ENCODE measurements around the gene ZPLD1. TPM values are rescaled to one million over a fixed set of nuclear protein-coding genes. Genes with fewer than 3 reads are reported as not detected.

ZPLD1 gene
- total RNA-seq, 1 experiment from 2014 or later: not detected

DNA sequence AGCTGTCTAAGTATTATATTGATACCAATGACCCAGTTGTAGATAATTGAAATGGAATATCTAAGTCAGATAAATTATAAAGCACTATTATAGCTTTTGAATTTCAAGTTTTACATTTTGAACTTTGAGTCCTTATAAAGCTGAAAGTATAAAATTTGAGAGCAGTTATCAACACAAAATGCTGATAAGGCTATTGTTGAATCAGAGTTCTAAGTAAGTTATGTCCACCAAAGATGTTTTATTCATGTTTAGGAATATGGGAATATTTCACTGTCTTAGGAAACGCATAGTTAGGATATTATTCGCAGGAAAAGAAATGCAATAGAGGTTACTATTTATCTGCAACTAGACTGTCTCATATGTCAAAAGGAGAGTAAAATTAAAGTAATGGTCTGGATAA is 29.4 kb downstream of the ZPLD1 start:
- no peak for DNase-seq (ENCODE audit: extremely low read depth, low read depth)

- DNase-seq (ENCODE audit: extremely low read depth, low read depth): no peak
These were observed 31.2 kb downstream of the ZPLD1 start for GRCh38 chr3:102466001-102466400.

- no peak for DNase-seq (ENCODE audit: extremely low read depth, low read depth)
These were observed 35.3 kb downstream of the ZPLD1 start for GRCh38 chr3:102470066-102470465.

GRCh38 chr3:102471001-102471400 is 36.2 kb downstream of the ZPLD1 start:
- no peak for DNase-seq (ENCODE audit: extremely low read depth, low read depth)

GRCh38 chr3:102471491-102471890 is 36.7 kb downstream of the ZPLD1 start:
- no peak for DNase-seq (ENCODE audit: extremely low read depth, low read depth)

- DNase-seq (ENCODE audit: extremely low read depth, low read depth): no peak
These were observed 38.8 kb downstream of the ZPLD1 start for GRCh38 chr3:102473648-102474047.

- DNase-seq (ENCODE audit: extremely low read depth, low read depth): no peak
These were observed 39.4 kb downstream of the ZPLD1 start for GRCh38 chr3:102474207-102474606.

DNA sequence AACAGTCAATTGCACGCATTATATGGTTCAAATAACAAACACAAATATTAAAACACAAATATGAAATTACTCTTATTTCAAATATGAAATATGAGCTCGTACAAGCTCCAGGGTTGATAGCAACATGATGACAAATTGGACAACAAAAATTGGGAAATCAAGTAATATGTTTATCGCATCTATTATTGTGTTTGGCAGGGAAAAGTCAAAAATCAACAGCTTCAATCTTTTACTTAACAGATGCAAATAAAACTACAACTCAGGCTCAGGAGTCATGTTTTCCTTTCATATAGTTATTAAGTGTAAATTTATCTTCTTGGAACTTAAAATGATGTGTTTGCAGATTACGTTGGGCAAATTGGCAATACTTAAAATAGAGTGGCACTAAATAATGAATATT is 41.4 kb downstream of the ZPLD1 start:
- DNase-seq (ENCODE audit: extremely low read depth, low read depth): no peak

DNA sequence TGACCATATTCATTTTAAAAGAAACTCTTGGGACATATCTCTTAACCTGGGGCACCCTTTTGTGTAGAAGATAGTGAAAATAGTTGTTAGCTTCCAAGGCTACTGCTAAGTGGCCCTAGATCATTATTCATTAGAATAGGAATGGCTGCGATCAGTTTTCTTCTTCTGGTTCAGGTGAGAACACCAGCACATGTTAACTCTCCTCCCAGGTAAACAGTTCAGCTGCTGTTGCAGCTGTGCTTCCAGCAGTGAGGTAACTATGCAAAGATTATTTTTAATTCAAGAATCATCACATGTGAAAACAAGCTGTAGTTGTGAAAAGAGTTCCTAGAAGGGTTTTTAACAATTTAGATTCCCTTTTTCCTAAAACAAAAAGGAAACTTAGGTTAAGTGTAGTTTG is 43.3 kb downstream of the ZPLD1 start:
- DNase-seq (ENCODE audit: extremely low read depth, low read depth): no peak

DNA sequence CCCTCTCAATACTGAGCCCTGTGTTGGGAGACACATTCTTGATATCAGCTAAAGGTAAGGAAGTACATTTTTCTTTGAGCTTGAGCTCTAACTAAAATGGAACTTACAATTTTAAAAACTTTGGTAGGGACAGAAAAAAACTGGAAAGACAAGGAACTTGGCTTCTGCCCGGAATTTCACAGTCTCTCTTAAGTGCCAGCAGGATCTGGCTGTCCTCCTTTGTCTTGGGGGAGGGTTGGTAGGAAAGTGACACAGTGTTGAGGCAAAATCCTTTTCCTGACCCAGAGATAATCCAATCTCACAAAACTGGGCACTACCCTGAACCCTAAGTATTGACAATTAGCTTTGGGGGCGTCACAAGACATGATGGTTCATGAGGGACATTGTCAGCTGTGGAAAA is 45.3 kb downstream of the ZPLD1 start:
- no peak for DNase-seq (ENCODE audit: extremely low read depth, low read depth)

DNA sequence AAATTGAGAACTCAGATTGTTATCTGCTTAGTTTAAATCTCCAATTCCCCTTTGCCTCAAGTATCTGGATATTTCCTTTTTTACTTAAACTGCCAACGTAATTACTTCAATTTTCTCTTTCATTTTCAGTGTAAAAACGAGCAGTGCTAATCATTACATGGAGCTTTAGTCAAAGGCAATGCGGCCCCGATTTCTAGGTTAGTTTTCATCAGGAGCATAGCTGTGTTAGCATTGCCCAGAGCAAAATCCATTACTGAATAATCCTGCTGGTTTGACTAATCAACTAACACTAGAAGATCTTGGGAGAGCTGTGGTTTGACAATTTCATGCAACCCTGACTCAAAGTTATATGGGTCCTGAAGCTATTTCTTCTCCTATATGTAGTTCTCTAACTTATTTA is 46.2 kb downstream of the ZPLD1 start:
- DNase-seq (ENCODE audit: extremely low read depth, low read depth): no peak

DNA sequence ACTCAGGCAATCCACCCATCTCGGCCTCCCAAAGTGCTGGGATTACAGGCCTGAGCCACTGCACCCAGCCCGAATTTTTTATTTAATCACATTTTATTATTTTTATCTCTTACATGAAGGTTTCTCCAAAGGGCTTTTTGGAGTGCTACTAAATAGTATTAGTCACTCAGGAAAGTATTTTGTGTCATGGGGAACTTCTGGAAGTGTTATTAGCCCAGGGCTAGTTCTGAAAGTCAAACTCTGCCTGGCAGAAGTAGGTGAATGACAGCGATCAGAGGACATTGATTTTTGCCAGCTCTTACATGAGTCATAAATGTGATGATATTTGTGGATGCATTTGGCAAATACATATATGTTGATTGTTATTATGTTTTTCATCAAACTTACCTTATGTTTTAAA is 48.7 kb downstream of the ZPLD1 start:
- no peak for DNase-seq (ENCODE audit: extremely low read depth, low read depth)

- DNase-seq (ENCODE audit: extremely low read depth, low read depth): no peak
These were observed 49.5 kb downstream of the ZPLD1 start for GRCh38 chr3:102484363-102484762.

DNA sequence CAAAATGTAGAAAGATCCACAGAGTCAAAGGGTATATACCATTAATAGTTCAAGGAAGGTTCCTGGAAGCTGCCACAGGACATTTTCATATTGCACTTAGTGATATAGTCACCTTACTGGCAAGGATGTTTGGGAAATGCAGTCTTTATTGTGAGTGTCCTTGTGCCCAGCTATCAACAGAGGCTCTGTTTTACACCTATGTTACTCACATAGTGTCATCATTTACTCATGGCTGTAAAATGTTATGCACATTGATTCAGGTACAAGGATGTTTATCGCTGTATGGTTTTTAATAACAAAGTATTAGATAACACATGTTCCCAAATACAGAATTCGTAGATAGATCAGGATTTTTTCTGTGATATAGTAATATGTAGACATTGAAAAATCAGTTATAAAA is 50.9 kb downstream of the ZPLD1 start:
- DNase-seq (ENCODE audit: extremely low read depth, low read depth): no peak

DNA sequence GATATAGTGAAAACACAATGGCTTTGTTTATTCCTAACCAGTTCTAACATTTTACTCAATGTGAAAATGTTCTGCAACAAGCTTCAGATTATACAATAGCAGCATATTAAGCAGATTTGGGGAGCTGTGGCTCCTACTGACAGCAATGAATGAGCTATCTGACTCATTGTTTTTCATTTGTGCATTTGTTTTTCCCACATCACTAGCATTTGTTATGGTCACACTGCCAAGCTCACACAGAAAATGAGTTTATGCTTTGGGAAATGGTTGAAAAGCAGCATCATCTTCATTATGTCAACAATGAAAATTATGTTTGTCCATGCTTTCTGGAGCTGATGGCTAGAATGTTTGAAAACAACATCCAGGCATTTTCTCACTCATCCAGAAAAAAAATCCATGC is 53.5 kb downstream of the ZPLD1 start:
- DNase-seq (ENCODE audit: extremely low read depth, low read depth): no peak

GRCh38 chr3:102492300-102492699 is 57.5 kb downstream of the ZPLD1 start:
- no peak for DNase-seq (ENCODE audit: extremely low read depth, low read depth)

- no peak for DNase-seq (ENCODE audit: extremely low read depth, low read depth)
These were observed 62.8 kb downstream of the ZPLD1 start for GRCh38 chr3:102497571-102497970.

DNA sequence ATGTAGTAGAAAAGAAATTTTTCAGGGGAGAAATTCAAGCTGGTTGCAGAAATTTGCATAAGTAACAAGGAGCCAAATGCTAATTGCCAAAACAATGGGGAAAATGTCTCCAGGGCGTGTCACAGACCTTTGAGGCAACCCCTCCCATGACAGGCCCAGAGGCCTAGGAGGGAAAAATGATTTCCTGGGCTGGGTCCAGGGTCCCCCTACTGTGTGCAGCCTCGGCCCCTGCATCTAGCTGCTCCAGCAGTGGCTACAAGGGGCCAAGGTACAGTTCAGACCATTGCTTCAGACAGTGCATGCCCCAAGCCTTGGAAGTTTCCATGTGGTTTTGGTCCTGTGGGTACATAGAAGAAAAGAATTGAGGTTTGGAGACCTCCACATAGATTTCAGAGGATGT is 70.7 kb downstream of the ZPLD1 start:
- no peak for DNase-seq (ENCODE audit: extremely low read depth, low read depth)

DNA sequence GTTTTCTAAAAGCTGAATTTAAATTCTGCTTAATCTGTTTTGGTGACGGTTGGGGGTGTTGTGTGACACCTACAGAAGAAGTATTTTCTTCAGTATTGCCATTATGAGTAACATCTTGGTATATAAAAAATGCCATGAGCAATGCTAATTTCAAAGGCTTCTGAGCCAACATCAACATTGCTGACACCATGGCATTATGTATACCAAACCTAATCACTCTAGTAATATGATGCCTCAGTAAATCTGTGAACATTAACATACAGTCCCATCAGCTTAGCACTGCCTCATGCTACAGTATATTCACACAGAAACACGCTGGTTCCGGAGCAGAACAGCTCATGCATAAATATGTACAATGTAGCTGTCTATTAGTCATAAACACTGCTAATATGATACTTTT is 75.8 kb downstream of the ZPLD1 start:
- DNase-seq (ENCODE audit: extremely low read depth, low read depth): peak; percentile 39

DNA sequence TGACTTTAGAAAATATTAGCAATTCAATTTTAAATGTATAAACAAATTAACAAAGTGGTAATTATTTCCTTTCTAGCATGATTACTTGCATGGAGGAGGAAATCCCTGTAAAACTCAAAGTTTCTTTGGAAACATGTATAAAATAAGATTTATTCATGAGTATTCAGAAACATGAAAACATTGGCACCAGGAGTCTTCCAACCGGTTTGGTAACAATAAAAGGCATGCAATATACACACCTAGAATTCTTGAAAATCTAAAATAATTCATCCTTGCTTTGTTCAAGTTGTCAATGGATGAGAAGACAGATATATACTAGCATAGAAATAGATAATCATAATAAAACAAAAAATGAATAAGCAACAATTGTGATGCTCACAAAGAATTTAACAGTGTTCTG is 76.4 kb downstream of the ZPLD1 start:
- no peak for DNase-seq (ENCODE audit: extremely low read depth, low read depth)

- peak; percentile 7 for DNase-seq (ENCODE audit: extremely low read depth, low read depth)
These were observed 76.8 kb downstream of the ZPLD1 start for GRCh38 chr3:102511639-102512038.

- no peak for DNase-seq (ENCODE audit: extremely low read depth, low read depth)
These were observed 78.1 kb downstream of the ZPLD1 start for GRCh38 chr3:102512734-102513504.

DNA sequence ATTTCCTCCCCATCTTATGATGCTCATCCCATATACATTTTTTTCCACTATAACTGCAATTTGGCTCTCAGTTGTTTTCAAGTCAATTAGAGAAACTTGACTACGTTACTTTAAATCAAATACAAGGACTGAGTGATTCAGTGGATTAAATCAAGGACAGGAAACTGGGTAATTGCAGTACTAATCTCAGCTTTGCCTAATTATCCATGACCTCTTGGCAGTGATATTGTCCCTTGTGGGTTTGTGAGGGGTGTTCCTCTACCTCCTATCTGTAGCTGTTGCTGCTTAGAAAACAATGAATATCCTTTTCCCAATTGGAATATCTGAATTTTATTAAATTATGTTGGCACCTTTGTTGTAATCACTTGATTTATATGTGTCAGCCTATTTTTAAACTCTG is 79.4 kb downstream of the ZPLD1 start:
- no peak for DNase-seq (ENCODE audit: extremely low read depth, low read depth)

Data from NCI-H460 (cell line).